Measurements from ENCODE around the gene GOLGA1.

Gene GOLGA1

GRCh38 chr9:124880501-124880900, 60.4 kb downstream of the GOLGA1 start:
- H3K4me3 ChIP-seq (ENCODE audit: low read depth, low read length) = no peak overlapping the region
- TF ChIP-seq CTCF (IDR thresholded peaks at IDR 0.05; ENCODE audit: low read depth, low read length, missing control alignments) = no peak
- H3K27me3 ChIP-seq (replicated peaks) = no peaks in the 10 kb centered on the region
- peaks cover 25% of the 10 kb centered on the region for H3K36me3 ChIP-seq (replicated peaks)
- no peak for DNase-seq
- no peak overlapping the region for H3K27ac ChIP-seq
- in situ Hi-C loops (cut with HindIII; ENCODE audit: low pct_ligation_motif_present, low sequenced_read_pairs) = no loop called here

GRCh38 chr9:124879226-124879625, 61.7 kb downstream of the GOLGA1 start:
- Histone ChIP-seq H3K27ac (no peak overlapping the region), H3K36me3 (replicated peaks) (peaks cover 38% of the 10 kb centered on the region), H3K27me3 (replicated peaks) (no peaks in the 10 kb centered on the region), H3K4me3 (ENCODE audit: low read depth, low read length) (no peak overlapping the region)
- TF ChIP-seq CTCF (IDR thresholded peaks at IDR 0.05; ENCODE audit: low read depth, low read length, missing control alignments) = no peak
- in situ Hi-C loops (cut with HindIII; ENCODE audit: low pct_ligation_motif_present, low sequenced_read_pairs) = no loop called here
- no peak for DNase-seq

GRCh38 chr9:124878518-124878917, 62.4 kb downstream of the GOLGA1 start:
- no peak for TF ChIP-seq CTCF (IDR thresholded peaks at IDR 0.05; ENCODE audit: low read depth, low read length, missing control alignments)
- in situ Hi-C loops (cut with HindIII; ENCODE audit: low pct_ligation_motif_present, low sequenced_read_pairs) = no loop called here
- no peak overlapping the region for H3K27ac ChIP-seq
- no peak for DNase-seq
- H3K27me3 ChIP-seq (replicated peaks) = no peaks in the 10 kb centered on the region
- H3K36me3 ChIP-seq (replicated peaks) = peaks cover 45% of the 10 kb centered on the region
- H3K4me3 ChIP-seq (ENCODE audit: low read depth, low read length) = no peak overlapping the region

- no peak for DNase-seq
- peaks cover 48% of the 10 kb centered on the region for H3K36me3 ChIP-seq (replicated peaks)
- H3K27ac ChIP-seq = no peak overlapping the region
- no peak for TF ChIP-seq CTCF (IDR thresholded peaks at IDR 0.05; ENCODE audit: low read depth, low read length, missing control alignments)
- H3K4me3 ChIP-seq (ENCODE audit: low read depth, low read length) = no peak overlapping the region
- in situ Hi-C loops (cut with HindIII; ENCODE audit: low pct_ligation_motif_present, low sequenced_read_pairs) = no loop called here
- H3K27me3 ChIP-seq (replicated peaks) = no peaks in the 10 kb centered on the region
These were observed 62.9 kb downstream of the GOLGA1 start for GRCh38 chr9:124878021-124878420.

- H3K4me3 ChIP-seq (ENCODE audit: low read depth, low read length) = no peak overlapping the region
- H3K27me3 ChIP-seq (replicated peaks) = no peaks in the 10 kb centered on the region
- no peak for TF ChIP-seq CTCF (IDR thresholded peaks at IDR 0.05; ENCODE audit: low read depth, low read length, missing control alignments)
- DNase-seq = no peak
- in situ Hi-C loops (cut with HindIII; ENCODE audit: low pct_ligation_motif_present, low sequenced_read_pairs) = no loop called here
- no peak overlapping the region for H3K27ac ChIP-seq
- H3K36me3 ChIP-seq (replicated peaks) = peaks cover 50% of the 10 kb centered on the region
These were observed 63.7 kb downstream of the GOLGA1 start for GRCh38 chr9:124877021-124877782.

GRCh38 chr9:124875501-124875900, 65.4 kb downstream of the GOLGA1 start:
- no peak for TF ChIP-seq CTCF (IDR thresholded peaks at IDR 0.05; ENCODE audit: low read depth, low read length, missing control alignments)
- H3K36me3 ChIP-seq (replicated peaks) = peaks cover 57% of the 10 kb centered on the region
- no peak for DNase-seq
- no peak overlapping the region for H3K4me3 ChIP-seq (ENCODE audit: low read depth, low read length)
- H3K27me3 ChIP-seq (replicated peaks) = no peaks in the 10 kb centered on the region
- H3K27ac ChIP-seq = no peak overlapping the region
- in situ Hi-C loops (cut with HindIII; ENCODE audit: low pct_ligation_motif_present, low sequenced_read_pairs) = no loop called here

Data from brain microvascular endothelial cell (primary cell).